ENCODE data around the gene MRGPRE.

Gene MRGPRE

DNA sequence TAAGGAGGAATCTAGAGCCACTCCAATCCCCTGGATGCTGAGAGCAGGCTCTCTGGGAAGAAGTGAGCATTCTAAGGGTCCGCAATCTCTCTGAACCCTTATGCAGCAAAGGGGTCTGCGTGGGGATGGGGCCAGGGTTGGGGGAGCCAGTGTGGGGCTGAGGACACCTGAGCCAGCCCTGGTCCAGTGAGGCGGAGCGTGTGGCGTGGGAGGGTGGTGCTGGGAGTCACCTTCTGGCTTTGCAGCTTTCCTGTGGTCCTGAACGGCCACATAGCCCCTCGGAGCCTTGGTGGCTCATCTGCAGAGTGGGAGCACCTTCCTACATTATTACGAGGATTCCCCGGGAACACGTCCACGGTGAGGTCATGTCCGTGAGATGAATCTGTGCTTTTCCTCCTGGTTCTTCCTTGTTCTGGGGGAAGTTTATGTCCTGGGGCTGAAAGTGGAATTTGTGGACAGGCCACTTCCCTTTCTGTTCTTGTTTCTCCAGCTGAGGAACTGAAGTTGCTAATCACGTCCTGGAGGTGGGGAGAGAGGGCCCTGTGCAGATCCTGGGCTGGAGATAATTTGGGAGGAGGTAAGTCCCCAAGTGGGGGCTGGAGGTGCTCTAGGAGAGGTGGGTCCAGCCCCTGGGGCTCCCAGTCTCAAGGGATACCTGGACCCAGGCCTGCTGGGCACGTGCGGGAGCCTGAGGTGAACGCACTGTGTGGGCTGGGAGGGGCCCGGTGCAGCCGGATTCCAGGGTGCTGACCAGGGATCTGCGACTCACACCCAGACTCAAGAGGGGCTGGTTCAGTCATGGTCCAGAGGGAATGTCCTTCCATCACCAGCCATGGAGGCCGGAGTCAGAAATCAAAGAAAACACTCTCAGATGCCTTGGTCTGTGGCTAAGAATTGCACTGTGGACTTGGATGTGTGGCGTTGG lies 6.1 kb downstream of the MRGPRE start:
- TF ChIP-seq SPI1 (IDR thresholded peaks at IDR 0.05; ENCODE audit: low read depth, low read length) (no peak), TAF1 (IDR thresholded peaks at IDR 0.05; ENCODE audit: low read depth, low read length) (no peak), POU2F2 (IDR thresholded peaks at IDR 0.05; ENCODE audit: low read depth, low read length) (no peak), POLR2AphosphoS5 (IDR thresholded peaks at IDR 0.05; ENCODE audit: low read depth, low read length) (no peak), PAX5 (IDR thresholded peaks at IDR 0.05; ENCODE audit: insufficient read depth, low read length, severe bottlenecking) (no peak), POLR2A (IDR thresholded peaks at IDR 0.05; ENCODE audit: low read depth, low read length) (no peak)
- no peak for FAIRE-seq
- DNase-seq (ENCODE audit: insufficient read length, low spot score) = no peak

DNA sequence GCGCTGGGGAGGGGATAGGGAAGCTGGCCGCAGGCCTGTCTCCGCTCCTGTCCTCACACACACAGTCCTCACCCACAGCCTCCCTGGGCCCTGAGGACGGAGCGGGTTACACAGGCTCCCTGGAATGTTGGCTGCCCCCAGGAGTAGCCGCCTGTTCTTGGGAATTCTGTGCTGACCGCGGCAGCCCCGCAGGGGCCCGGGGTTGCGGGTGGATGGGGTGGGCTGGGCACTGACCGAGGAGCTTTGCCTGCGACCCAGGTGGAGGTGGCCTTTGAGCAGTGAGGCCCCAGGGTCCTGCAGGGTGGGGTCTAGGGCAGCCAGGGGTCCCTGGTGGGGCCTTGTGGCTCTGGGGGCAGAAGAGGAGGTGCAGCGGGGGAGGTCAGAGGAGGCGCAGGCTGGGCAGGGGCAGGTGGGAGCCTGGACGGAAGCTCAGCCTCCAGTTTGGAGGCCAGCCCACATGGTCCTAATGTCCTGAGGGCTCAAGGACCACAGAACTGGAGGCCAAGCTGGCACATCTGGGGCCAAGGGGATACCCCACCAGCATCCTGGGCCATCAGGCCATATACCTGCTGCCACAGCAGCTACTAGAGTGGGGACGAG lies 7.0 kb downstream of the MRGPRE start:
- TF ChIP-seq PAX5 (IDR thresholded peaks at IDR 0.05; ENCODE audit: insufficient read depth, low read length, severe bottlenecking) = no peak
- TF ChIP-seq TAF1 (IDR thresholded peaks at IDR 0.05; ENCODE audit: low read depth, low read length) = no peak
- TF ChIP-seq SPI1 (IDR thresholded peaks at IDR 0.05; ENCODE audit: low read depth, low read length) = no peak
- no peak for TF ChIP-seq POU2F2 (IDR thresholded peaks at IDR 0.05; ENCODE audit: low read depth, low read length)
- no peak for TF ChIP-seq POLR2AphosphoS5 (IDR thresholded peaks at IDR 0.05; ENCODE audit: low read depth, low read length)
- TF ChIP-seq POLR2A (IDR thresholded peaks at IDR 0.05; ENCODE audit: low read depth, low read length) = no peak
- DNase-seq (ENCODE audit: insufficient read length, low spot score) (no peak), FAIRE-seq (no peak)

GRCh38 chr11:3224401-3225057 lies 7.7 kb downstream of the MRGPRE start:
- FAIRE-seq = no peak
- TF ChIP-seq TAF1 (IDR thresholded peaks at IDR 0.05; ENCODE audit: low read depth, low read length) (no peak), PAX5 (IDR thresholded peaks at IDR 0.05; ENCODE audit: insufficient read depth, low read length, severe bottlenecking) (no peak), POLR2AphosphoS5 (IDR thresholded peaks at IDR 0.05; ENCODE audit: low read depth, low read length) (no peak), SPI1 (IDR thresholded peaks at IDR 0.05; ENCODE audit: low read depth, low read length) (no peak), POU2F2 (IDR thresholded peaks at IDR 0.05; ENCODE audit: low read depth, low read length) (no peak), POLR2A (IDR thresholded peaks at IDR 0.05; ENCODE audit: low read depth, low read length) (no peak)
- no peak for DNase-seq (ENCODE audit: insufficient read length, low spot score)

- TF ChIP-seq POLR2A (IDR thresholded peaks at IDR 0.05; ENCODE audit: low read depth, low read length) (no peak), POU2F2 (IDR thresholded peaks at IDR 0.05; ENCODE audit: low read depth, low read length) (no peak), PAX5 (IDR thresholded peaks at IDR 0.05; ENCODE audit: insufficient read depth, low read length, severe bottlenecking) (no peak), POLR2AphosphoS5 (IDR thresholded peaks at IDR 0.05; ENCODE audit: low read depth, low read length) (no peak), SPI1 (IDR thresholded peaks at IDR 0.05; ENCODE audit: low read depth, low read length) (no peak), TAF1 (IDR thresholded peaks at IDR 0.05; ENCODE audit: low read depth, low read length) (no peak)
- FAIRE-seq (no peak), DNase-seq (ENCODE audit: insufficient read length, low spot score) (no peak)
These were observed 8.3 kb downstream of the MRGPRE start for GRCh38 chr11:3223932-3224381.

DNA sequence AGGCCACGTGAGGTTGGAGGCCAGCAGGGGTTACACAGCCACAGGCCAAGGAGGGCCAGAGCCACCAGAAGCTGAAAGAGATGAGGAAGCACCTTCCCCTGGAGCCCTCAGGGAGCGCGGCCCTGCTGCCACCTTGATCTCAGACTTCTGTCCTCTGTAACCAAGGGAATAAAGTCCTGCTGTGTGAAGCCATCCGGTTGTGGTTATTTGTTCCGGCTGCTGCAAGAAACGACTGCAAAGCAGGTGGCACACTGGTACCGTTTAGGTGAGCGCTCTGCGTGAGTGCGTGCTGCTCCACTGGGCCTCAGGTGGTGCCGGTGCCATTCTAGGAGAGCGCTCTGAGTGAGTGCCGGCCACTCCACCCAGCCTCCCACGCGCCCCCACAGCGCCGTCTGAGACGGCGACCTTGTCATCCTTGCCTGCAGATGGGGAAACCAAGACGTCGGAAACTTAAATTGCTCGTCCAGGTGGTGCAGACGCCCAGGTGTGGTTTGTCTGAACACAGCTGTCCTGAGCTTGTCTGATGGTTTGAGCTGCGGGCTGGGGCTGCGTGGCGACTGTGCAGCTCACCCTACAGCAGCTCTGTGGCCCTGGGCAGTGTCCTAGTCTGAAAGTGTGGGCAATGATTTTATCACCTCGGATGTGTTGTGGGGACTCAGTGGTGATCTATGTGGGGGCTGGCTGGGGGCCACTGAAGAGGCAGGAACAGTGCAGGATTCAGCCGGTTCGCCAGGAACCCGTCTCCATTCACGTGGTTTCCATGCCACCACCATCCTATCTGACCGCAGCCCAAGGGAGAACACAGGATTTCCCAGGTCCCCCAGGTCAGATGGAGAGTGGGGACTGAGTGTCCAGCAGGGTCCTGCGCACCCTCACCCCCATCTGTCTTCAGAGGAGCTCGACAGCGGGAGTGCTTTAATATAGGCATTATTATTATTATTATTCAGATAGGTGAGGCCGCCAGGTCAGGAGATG lies 9.0 kb downstream of the MRGPRE start:
- TF ChIP-seq POLR2A (IDR thresholded peaks at IDR 0.05; ENCODE audit: low read depth, low read length) = no peak
- no peak for TF ChIP-seq PAX5 (IDR thresholded peaks at IDR 0.05; ENCODE audit: insufficient read depth, low read length, severe bottlenecking)
- no peak for TF ChIP-seq SPI1 (IDR thresholded peaks at IDR 0.05; ENCODE audit: low read depth, low read length)
- FAIRE-seq (no peak), DNase-seq (ENCODE audit: insufficient read length, low spot score) (no peak)

DNA sequence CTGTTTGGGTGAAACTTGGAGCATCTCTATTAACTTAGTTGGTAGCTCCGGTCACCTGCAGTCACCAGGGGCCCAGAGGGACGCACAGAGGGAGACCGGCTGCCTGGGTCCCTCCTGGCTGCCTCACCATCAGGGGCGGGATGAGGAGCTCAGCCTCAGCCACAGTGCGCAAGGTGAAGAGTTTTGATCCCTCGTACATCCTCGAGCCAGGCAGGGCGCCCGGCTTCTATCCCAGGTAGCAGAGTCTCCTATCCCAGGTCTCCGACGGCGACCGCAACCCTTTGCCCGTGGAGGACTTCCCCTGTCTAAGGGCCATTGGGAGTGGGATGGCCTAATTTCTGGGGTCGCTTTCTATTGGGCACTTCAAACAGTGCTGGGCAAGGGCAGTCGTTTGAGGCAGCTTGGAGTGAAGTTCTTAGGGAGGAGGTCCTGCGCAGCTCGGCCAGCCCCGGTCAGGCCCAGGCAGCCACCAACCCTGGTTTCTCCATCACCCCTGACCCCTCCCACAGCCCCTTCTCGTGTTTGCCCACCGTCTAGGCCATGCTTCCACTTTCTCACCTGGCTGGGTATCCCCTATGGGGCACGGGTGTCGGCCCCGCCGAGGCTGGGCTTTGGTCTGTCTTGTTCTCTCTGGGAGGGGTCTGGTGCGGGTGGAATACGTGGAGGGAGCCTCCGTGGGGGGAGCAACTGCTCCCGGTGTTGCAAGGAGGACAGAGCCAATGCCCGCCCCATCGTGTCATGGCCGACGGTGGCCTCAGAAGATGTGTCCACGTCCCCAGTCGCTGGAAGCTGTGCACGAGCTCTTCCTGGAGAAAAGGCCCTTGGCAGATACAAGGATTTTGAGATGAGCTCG lies 10.0 kb downstream of the MRGPRE start:
- FAIRE-seq (no peak), DNase-seq (ENCODE audit: insufficient read length, low spot score) (no peak)
- no peak for TF ChIP-seq PAX5 (IDR thresholded peaks at IDR 0.05; ENCODE audit: insufficient read depth, low read length, severe bottlenecking)

DNA sequence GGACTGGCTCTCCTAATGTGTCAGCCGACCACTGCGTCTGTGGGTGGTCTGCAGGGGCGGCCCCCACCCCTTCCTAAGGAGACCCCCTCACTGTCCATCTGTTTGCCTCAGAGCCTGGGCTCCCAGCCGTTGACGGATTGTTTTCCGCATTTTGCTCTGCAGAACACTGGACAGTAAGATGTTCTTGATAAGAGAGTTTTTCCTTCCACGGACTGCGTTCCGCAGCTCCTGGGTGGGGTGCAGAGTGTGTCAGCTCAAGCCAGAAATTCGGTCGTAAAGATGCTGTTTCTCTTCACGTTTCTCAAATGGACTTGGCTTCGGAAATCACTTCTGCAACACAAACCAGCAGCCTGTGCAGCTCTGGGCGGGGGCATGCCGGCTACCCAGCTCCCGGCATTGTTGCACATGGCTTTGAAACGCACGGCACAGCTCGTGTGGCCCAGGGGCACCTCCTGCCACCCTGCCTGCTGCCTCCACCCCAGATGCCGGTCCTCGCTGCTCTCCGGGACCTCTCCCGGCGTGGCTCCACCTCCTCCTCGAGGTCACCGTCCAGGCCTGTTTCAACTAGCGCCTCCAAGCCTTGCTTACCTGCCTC lies 10.7 kb downstream of the MRGPRE start:
- TF ChIP-seq POU2F2 (IDR thresholded peaks at IDR 0.05; ENCODE audit: low read depth, low read length) = no peak
- TF ChIP-seq SPI1 (IDR thresholded peaks at IDR 0.05; ENCODE audit: low read depth, low read length) = no peak
- TF ChIP-seq POLR2AphosphoS5 (IDR thresholded peaks at IDR 0.05; ENCODE audit: low read depth, low read length) = no peak
- no peak for TF ChIP-seq TAF1 (IDR thresholded peaks at IDR 0.05; ENCODE audit: low read depth, low read length)
- TF ChIP-seq PAX5 (IDR thresholded peaks at IDR 0.05; ENCODE audit: insufficient read depth, low read length, severe bottlenecking) = no peak
- TF ChIP-seq POLR2A (IDR thresholded peaks at IDR 0.05; ENCODE audit: low read depth, low read length) = no peak
- no peak for DNase-seq (ENCODE audit: insufficient read length, low spot score)
- FAIRE-seq = no peak
